ENCODE results near the gene MYL10.

MYL10 gene

DNA sequence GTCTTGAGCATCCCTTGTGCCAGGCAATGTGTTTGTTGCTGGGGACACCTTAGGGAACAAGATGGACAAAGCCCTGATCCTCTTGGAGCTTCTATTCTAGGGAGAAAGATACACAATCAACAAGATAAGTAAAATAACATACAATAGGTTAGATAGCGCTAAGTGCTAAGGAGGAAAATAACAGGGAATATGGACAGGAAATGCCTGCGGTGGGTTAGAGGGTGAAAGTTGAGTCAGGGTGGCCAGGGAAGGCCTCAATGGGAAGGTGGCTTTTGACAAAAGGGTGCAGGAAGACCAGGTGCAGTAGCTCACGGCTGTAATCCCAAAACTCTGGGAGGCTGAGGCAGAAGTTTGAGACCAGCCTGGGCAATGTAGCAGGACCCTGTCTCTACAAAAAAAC lies 38.3 kb upstream of the MYL10 start:
- H3K4me3 ChIP-seq (ENCODE audit: low read length) = no peak overlapping the region
- no peak for DNase-seq (ENCODE audit: low read depth)
- TF ChIP-seq, protein P1, sequence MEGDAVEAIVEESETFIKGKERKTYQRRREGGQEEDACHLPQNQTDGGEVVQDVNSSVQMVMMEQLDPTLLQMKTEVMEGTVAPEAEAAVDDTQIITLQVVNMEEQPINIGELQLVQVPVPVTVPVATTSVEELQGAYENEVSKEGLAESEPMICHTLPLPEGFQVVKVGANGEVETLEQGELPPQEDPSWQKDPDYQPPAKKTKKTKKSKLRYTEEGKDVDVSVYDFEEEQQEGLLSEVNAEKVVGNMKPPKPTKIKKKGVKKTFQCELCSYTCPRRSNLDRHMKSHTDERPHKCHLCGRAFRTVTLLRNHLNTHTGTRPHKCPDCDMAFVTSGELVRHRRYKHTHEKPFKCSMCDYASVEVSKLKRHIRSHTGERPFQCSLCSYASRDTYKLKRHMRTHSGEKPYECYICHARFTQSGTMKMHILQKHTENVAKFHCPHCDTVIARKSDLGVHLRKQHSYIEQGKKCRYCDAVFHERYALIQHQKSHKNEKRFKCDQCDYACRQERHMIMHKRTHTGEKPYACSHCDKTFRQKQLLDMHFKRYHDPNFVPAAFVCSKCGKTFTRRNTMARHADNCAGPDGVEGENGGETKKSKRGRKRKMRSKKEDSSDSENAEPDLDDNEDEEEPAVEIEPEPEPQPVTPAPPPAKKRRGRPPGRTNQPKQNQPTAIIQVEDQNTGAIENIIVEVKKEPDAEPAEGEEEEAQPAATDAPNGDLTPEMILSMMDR (IDR thresholded peaks at IDR 0.05; ENCODE audit: insufficient read depth, low read depth, low read length, missing control alignments) = no peak

DNA sequence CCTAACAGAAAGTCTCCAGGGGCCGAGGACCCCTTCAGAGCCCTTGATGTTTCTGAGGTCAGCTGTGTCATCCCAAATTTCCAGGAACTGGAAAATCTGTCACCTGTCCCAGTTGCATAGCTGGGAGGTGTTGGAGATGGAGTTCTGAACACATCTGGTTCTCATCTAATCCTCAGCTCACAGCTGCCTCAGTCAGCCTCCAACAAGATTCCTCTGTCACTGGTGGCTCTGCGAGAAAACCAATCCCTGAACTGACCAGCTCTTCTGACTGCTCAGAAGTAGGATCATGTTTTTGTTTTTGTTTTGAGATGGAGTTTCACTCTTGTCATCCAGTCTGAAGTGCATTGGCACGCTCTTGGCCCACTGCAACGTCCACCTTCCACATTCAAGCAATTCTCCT lies 37.6 kb upstream of the MYL10 start:
- TF ChIP-seq, protein P1 (IDR thresholded peaks at IDR 0.05; ENCODE audit: insufficient read depth, low read depth, low read length, missing control alignments) = no peak
- H3K4me3 ChIP-seq (ENCODE audit: low read length) = no peak overlapping the region
- DNase-seq (ENCODE audit: low read depth) = no peak

DNA sequence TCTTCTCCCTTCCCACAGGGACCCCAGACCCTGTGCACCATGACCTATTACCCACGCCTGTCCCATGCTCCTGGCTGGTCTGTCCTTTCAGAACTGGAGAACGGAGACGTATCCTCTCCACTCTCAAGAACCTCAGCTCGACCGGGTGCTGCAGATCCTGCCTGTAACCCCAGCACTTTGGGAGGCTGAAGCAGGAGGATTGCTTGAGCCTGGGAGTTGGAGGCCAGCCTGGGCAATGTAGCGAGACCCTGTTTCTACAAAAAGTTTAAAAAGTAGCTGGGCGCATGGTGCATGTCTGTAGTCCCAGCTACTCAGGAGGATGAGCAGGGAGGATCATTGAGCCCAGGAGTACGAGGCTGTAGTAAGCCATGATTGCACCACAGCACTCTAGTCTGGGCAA lies 37.2 kb upstream of the MYL10 start:
- H3K4me3 ChIP-seq (ENCODE audit: low read length) = no peak overlapping the region
- TF ChIP-seq, protein P1 (IDR thresholded peaks at IDR 0.05; ENCODE audit: insufficient read depth, low read depth, low read length, missing control alignments) = no peak
- DNase-seq (ENCODE audit: low read depth) = no peak

DNA sequence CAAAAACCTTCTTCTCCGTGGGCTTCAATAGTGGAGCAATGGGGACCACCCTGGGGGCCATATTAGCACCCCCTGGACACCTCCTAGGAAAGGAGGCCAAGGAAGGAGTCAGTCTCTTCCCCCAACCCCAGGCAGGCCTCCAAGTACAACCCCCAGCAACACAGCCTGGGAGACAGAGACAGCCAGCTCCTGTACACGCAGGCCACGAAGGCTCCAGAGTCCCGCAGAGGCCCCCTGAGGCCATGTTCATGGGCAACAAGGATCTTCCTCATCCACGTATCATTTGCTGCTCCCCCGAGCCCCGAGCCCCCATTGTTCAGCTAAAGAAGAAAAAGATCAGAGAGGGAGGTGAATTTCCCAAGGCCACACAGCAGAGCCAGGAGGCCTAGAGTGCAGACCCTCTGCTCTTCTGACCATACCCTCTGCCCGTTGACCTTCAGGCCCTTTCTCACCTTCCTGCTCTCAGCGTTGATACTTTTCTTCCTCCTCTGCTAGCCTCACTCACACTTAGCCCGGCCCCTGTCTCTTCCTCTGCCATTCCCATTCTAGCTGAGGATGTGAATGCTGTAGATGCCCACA lies 35.9 kb upstream of the MYL10 start:
- no peak overlapping the region for H3K4me3 ChIP-seq (ENCODE audit: low read length)
- TF ChIP-seq, protein P1 (IDR thresholded peaks at IDR 0.05; ENCODE audit: insufficient read depth, low read depth, low read length, missing control alignments) = no peak
- DNase-seq (ENCODE audit: low read depth) = no peak

DNA sequence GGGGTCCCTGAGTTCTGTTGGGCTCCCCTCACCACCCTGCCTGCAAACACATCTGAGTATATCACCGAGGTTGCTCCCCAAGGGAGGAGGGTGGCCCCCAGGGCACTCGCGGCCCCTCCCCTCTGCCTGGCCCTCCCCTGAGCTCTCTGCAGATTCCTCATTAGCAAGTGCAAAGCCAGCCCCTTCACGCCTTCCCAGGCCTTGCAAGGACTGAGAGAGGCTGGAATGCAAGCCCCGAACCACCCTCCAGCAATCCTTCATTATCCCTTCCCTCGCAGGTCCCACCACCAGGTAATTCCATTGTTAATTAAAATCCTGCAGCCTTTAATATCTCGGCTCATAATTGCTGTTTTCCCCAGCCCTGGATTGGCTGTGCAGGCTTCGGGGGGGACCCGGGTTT lies 35.3 kb upstream of the MYL10 start:
- no peak overlapping the region for H3K4me3 ChIP-seq (ENCODE audit: low read length)
- no peak for DNase-seq (ENCODE audit: low read depth)
- TF ChIP-seq, protein P1 (IDR thresholded peaks at IDR 0.05; ENCODE audit: insufficient read depth, low read depth, low read length, missing control alignments) = no peak

DNA sequence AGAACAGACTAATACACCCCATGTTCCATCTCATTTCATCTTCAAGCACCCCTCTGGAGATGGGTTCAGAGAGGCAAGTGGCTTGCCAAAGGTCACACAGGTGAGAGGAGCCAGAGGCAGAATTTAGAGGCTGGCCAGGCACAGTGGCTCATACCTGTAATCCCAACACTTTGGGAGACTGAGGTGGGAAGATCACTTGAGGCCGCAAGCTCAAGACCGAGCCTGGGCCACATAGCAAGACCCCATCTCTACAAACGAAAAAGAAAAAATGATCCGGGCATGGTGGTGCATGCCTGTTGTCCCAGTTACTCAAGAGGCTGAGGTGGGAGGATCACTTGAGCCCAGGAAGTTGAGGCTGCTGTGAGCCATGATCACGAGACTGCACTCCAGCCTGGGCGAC lies 34.7 kb upstream of the MYL10 start:
- no peak for DNase-seq (ENCODE audit: low read depth)
- TF ChIP-seq, protein P1 (IDR thresholded peaks at IDR 0.05; ENCODE audit: insufficient read depth, low read depth, low read length, missing control alignments) = no peak
- no peak overlapping the region for H3K4me3 ChIP-seq (ENCODE audit: low read length)

DNA sequence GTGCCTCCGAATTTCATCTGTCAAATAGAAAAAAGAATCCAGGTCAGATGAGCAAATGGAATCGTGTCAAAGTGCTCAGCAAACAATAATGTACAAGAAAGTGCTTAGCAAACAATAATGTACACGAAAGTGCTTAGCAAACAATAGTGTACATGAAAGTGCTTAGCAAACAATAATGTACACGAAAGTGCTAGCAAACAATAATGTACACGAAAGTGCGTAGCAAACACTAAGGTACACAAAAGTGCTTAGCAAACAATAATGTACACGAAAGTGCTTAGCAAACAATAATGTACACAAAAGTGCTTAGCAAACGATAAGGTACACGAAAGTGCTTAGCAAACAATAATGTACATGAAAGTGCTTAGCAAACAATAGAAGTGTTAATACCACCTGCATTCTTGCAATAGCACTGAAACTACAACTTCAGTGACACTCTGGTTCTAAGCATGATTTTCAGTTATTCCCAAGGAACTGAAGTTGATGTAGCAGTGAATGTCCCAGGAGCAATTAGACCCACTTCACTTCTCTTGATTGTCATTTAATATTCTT lies 33.4 kb upstream of the MYL10 start:
- no peak overlapping the region for H3K4me3 ChIP-seq (ENCODE audit: low read length)
- TF ChIP-seq, protein P1 (IDR thresholded peaks at IDR 0.05; ENCODE audit: insufficient read depth, low read depth, low read length, missing control alignments) = no peak
- DNase-seq (ENCODE audit: low read depth) = no peak

Data from epithelial cell of esophagus (primary cell).